ENCODE results near the gene ZSWIM5.
"Not testable (repeated sequence)": the region's sequence is repeated elsewhere in the genome, so short reads cannot be mapped to it uniquely, and the experiment has no call there.

Gene ZSWIM5

GRCh38 chr1:45152126-45152525 is 54.3 kb downstream of the ZSWIM5 start:
- DNase-seq (ENCODE audit: insufficient read length, low spot score) (no peak), FAIRE-seq (no peak)
- TF ChIP-seq, protein P1, sequence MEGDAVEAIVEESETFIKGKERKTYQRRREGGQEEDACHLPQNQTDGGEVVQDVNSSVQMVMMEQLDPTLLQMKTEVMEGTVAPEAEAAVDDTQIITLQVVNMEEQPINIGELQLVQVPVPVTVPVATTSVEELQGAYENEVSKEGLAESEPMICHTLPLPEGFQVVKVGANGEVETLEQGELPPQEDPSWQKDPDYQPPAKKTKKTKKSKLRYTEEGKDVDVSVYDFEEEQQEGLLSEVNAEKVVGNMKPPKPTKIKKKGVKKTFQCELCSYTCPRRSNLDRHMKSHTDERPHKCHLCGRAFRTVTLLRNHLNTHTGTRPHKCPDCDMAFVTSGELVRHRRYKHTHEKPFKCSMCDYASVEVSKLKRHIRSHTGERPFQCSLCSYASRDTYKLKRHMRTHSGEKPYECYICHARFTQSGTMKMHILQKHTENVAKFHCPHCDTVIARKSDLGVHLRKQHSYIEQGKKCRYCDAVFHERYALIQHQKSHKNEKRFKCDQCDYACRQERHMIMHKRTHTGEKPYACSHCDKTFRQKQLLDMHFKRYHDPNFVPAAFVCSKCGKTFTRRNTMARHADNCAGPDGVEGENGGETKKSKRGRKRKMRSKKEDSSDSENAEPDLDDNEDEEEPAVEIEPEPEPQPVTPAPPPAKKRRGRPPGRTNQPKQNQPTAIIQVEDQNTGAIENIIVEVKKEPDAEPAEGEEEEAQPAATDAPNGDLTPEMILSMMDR (IDR thresholded peaks at IDR 0.05; ENCODE audit: insufficient read depth, missing control alignments) = no peak

DNA sequence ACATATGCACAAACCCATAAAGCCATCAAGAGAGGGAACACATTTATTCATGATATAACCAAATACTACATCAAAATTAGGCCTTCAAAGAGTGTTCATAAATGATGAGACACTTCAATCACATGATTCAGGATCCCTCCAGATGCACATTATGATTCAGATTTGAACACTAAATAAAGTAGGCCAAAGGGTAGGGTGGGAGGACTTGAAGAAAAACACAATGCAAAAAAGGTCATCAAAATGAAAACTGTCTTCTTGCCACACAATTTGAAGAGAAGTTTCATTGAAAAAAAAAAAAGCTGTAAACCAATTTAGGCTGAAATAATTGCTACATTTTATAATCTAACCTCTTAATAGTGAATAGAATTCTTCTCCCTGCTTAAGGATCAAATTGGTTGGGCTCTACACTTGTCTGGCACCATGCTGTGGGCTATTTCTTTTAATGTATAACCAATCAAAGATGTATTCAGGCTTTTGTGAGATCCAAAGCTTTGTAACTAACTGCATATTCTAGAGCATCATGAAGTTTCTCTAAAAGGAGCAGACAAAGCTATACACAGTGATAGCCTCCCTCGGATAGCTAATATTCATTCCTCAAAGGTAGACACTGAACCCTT is 58.1 kb downstream of the ZSWIM5 start:
- TF ChIP-seq, protein P1 (IDR thresholded peaks at IDR 0.05; ENCODE audit: insufficient read depth, missing control alignments) = no peak
- FAIRE-seq (no peak), DNase-seq (ENCODE audit: insufficient read length, low spot score) (no peak)

- TF ChIP-seq, protein P1 (IDR thresholded peaks at IDR 0.05; ENCODE audit: insufficient read depth, missing control alignments) = no peak
- FAIRE-seq = no peak
- no peak for DNase-seq (ENCODE audit: insufficient read length, low spot score)
Measured at GRCh38 chr1:45146833-45147232, 59.6 kb downstream of the ZSWIM5 start.

DNA sequence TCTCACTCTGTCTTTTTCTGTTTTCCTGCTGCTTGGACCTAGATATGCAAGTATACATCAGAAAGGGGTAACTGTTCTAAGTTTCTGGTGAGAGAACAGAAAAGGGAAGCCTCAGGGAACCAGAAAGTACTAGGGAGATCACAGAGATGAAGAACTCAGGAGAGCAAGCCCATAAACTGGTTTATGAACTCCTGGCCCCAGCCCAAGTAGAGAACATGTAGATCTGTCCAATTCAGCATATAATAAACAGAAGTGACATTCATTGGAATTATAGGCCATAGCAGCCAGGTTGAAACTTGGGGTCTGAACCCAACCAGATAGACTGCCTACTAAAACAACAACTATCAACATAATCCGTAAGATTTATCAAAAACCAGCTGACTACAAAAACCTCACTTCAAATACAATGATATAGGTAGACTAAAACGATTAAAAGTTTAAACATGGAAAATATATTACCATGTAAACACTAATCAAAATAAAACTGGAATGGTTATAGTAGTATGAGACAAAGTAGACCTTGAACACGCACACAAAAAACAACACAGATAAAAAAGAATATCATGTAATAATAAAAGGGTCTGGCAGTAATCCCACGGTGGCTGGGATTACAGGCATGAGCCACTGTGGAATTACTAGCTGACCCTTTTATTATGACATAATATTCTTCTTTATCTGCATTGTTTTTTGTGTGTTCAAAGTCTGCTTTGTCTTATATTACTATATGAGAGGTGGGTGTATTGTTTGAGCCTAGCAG is 65.0 kb downstream of the ZSWIM5 start:
- TF ChIP-seq, protein P1 (IDR thresholded peaks at IDR 0.05; ENCODE audit: insufficient read depth, missing control alignments) = no peak
- no peak for FAIRE-seq
- DNase-seq (ENCODE audit: insufficient read length, low spot score) = no peak

DNA sequence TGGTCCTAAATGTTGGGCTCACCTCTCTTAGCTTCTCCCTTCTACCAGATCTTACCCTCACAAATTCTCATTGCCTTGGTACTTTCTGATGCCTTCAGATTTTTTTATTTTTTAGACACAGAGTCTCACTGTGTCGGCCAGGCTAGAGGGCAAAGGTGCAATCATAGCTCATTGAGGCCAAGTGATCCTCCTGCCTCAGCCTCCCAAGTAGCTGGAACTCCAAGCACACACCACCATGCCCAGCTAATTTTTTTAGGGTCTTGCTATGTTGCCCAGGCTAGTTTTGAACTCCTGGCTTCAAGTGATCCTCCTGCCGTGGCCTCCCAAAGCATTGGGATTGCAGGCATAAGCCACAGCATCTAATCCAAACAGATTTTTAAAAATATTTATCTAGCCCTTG is 69.4 kb downstream of the ZSWIM5 start:
- DNase-seq (ENCODE audit: insufficient read length, low spot score) (no peak), FAIRE-seq (no peak)
- TF ChIP-seq, protein P1 (IDR thresholded peaks at IDR 0.05; ENCODE audit: insufficient read depth, missing control alignments) = no peak

DNA sequence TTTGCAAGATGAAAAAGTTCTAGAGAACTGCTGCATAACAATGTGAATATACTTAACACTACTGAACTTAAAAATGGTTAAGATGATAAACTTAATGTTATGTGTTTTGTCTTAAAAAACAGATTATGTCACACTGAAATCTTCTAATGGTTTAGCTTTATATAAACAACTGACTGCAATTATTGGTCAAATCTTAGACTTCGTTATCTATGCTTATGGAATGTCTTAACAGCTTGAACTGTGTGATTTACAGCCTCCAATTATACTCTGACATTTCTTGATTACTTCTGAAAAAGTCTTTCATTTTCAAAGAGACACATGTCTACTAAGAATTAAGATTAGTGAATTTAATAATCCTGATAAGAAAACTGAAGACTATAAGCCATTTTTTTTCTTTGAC is 71.1 kb downstream of the ZSWIM5 start:
- FAIRE-seq = no peak
- TF ChIP-seq, protein P1 (IDR thresholded peaks at IDR 0.05; ENCODE audit: insufficient read depth, missing control alignments) = no peak

GRCh38 chr1:45134461-45134873 is 71.9 kb downstream of the ZSWIM5 start:
- DNase-seq (ENCODE audit: insufficient read length, low spot score) = no peak
- TF ChIP-seq, protein P1 (IDR thresholded peaks at IDR 0.05; ENCODE audit: insufficient read depth, missing control alignments) = no peak
- no peak for FAIRE-seq

More for the DNA sequence above, 71.1 kb downstream of the ZSWIM5 start:
- DNase-seq (ENCODE audit: insufficient read length, low spot score) = no peak

DNA sequence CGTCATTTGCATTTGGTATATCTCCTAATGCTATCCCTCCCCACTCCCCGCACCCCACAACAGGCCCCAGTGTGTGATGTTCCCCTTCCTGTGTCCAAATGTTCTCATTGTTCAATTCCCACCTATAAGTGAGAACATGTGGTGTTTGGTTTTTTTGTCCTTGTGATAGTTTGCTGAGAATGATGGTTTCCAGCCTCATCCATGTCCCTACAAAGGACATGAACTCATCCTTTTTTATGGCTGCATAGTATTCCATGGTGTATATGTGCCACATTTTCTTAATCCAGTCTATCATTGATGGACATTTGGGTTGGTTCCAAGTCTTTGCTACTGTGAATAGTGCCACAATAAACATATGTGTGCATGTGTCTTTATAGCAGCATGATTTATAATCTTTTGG is 73.7 kb downstream of the ZSWIM5 start:
- DNase-seq (ENCODE audit: insufficient read length, low spot score); FAIRE-seq: not testable (repeated sequence)

All from D721Med (cell line).